ENCODE results near the gene DIP2C. TPM values are rescaled to one million over a fixed set of nuclear protein-coding genes. Genes with fewer than 3 reads are reported as not detected.
"Not testable (repeated sequence)": the region's sequence is repeated elsewhere in the genome, so short reads cannot be mapped to it uniquely, and the experiment has no call there.

Gene DIP2C
- total RNA-seq, 1 donor from 2014 or later = 18.4 TPM

DNA sequence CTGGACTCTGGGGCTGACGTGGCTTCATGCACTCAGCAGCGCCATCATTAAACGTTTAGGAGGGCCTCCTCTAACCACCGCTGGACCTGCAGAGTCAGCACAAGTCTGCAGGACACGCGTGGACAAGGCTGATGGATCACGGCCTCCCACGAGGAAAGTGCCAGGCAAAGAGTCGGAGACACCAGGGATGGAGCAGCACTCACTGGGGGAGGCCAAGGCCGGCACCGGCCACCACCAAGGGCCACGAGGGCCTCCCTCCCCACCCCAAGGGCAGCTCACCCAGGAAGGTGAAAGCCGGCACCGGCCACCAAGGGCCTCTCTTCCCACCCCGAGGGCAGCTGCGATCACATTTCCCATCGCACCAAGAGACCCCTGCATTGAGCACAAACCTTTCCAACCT is 91.5 kb downstream of the DIP2C start:
- intact Hi-C loops (cut with DNase I) = no loop called here
- H3K27ac ChIP-seq = no peak overlapping the region

DNA sequence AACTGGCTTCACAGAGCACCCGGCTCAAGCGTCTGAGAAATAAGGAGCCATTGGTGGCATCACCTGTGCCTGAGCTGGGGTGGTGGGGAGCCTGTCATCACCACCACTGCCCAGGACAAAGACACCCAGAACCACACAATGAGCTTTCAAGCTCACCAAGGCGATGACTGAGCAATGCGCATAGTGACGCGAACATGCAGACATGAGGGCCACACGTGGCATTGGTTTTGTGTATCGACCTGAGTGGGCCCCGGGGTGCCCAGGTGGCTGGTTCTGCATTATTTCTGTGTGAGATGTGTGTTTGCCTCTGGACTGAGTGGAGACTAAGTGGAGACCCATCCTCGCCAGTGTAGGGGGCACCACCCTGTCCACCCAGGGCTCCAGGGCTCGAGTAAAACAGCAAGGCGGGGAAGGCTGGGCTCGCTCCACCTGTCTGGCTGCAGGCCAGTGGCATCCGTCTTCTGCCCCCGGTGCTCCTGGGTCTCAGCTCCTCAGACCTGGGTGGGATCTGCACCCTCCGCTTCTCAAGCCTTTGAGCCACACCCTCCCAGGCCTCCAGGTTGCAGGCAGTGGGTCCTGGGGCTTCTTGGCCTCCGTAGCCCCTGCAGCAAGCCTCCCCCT is 92.6 kb downstream of the DIP2C start:
- intact Hi-C loops (cut with DNase I) = no loop called here
- TF ChIP-seq, protein P1, sequence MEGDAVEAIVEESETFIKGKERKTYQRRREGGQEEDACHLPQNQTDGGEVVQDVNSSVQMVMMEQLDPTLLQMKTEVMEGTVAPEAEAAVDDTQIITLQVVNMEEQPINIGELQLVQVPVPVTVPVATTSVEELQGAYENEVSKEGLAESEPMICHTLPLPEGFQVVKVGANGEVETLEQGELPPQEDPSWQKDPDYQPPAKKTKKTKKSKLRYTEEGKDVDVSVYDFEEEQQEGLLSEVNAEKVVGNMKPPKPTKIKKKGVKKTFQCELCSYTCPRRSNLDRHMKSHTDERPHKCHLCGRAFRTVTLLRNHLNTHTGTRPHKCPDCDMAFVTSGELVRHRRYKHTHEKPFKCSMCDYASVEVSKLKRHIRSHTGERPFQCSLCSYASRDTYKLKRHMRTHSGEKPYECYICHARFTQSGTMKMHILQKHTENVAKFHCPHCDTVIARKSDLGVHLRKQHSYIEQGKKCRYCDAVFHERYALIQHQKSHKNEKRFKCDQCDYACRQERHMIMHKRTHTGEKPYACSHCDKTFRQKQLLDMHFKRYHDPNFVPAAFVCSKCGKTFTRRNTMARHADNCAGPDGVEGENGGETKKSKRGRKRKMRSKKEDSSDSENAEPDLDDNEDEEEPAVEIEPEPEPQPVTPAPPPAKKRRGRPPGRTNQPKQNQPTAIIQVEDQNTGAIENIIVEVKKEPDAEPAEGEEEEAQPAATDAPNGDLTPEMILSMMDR (IDR thresholded peaks at IDR 0.05) = no peak
- no peak for TF ChIP-seq POLR2AphosphoS5 (IDR thresholded peaks at IDR 0.05; ENCODE audit: insufficient read depth in 1 of 2, low read depth in 1 of 2)
- no peak for TF ChIP-seq POLR2A (IDR thresholded peaks at IDR 0.05)
- H3K9me3 ChIP-seq = no peaks in the 10 kb centered on the region
- peak in 1 of 2 donors; percentile 80 for DNase-seq (ENCODE audit: extremely low spot score in 2 of 2)
- peaks cover 39% of the 10 kb centered on the region for H3K4me1 ChIP-seq
- no peaks in the 10 kb centered on the region for H3K36me3 ChIP-seq
- no peak overlapping the region for H3K4me3 ChIP-seq
- H3K27me3 ChIP-seq = no peaks in the 10 kb centered on the region
- H3K27ac ChIP-seq = no peak overlapping the region

More for the DNA sequence above, 91.5 kb downstream of the DIP2C start:
- no peak overlapping the region for H3K4me3 ChIP-seq
- peaks cover 39% of the 10 kb centered on the region for H3K4me1 ChIP-seq
- no peaks in the 10 kb centered on the region for H3K27me3 ChIP-seq
- no peak for DNase-seq (ENCODE audit: extremely low spot score in 2 of 2)
- TF ChIP-seq POLR2A (IDR thresholded peaks at IDR 0.05) = no peak
- no peak for TF ChIP-seq POLR2AphosphoS5 (IDR thresholded peaks at IDR 0.05; ENCODE audit: insufficient read depth in 1 of 2, low read depth in 1 of 2)
- TF ChIP-seq, protein P1 (IDR thresholded peaks at IDR 0.05) = no peak
- H3K36me3 ChIP-seq = no peaks in the 10 kb centered on the region
- no peaks in the 10 kb centered on the region for H3K9me3 ChIP-seq

DNA sequence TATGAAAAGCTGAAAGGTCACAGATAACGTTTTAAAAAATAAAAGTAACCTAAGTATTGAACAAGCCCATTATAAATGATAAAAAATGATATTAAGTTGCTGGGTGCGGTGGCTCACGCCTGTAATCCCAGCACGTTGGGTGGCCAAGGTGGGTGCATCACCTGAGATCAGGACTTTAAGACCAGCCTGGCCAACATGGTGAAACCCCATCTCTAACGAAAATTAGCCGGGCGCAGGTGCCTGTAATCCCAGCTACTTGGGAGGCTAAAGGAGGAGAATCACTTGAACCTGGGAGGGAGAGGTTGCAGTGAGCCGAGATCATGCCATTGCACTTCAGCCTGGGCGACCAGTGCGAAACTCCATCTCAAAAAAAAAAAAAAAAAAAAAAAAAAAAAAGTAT is 93.3 kb downstream of the DIP2C start:
- DNase-seq (ENCODE audit: extremely low spot score in 2 of 2); intact Hi-C loops (cut with DNase I); H3K9me3 ChIP-seq; H3K36me3 ChIP-seq; H3K27ac ChIP-seq; H3K27me3 ChIP-seq; H3K4me3 ChIP-seq: not testable (repeated sequence)
- peaks cover 32% of the 10 kb centered on the region for H3K4me1 ChIP-seq

DNA sequence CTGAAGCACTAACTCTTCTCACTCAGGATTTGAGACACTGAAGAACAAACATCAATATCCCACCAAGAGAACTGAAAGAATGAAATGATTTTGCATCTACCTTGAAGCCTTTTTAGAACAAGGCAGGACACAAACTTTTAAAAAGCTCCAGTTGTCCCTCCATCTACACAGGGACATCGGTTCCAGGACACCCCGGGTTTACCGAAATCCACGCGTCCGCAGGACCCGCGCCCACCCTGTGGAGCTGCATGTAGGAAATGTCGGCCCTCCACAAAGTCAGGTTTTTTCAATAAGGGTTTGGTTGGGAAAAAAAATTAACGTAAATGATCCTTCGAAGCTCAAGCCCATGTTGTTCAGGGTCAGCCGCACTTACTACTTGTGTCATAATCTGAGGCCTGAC is 94.0 kb downstream of the DIP2C start:
- H3K4me1 ChIP-seq = peaks cover 25% of the 10 kb centered on the region

DNA sequence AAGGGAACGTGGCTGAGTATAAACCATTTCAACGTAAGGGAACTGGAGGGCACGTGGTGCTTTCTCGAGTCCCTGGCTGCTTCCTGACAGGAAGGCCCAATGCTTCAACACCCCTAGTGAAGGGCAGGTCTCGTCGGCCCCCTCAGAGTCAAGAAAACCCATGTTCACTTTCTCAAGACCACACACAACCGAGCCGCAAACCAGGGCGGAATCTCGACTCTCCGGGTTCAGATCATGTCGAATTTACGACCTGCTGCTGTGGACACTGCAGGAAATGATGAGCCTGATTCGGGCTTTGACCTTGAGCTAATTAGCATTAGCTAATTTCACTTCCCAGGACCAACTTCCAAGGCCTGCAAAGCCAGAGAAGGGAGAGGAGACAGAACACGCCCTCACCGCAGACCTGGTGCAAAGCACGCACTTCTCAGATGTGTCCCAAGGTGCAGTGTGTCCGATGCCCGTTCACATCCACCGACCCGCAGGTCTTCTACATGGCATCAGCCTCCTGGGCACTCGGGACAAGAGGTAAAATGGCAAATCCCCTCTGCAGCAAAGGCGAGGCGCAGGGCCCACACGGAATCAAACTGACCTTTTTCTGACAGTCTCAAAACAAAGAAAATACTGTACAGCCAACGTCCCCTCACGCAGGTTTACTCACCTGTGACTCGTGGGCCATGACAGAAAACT is 94.7 kb downstream of the DIP2C start:
- intact Hi-C loops (cut with DNase I) = no loop called here
- Histone ChIP-seq H3K4me3 (no peak overlapping the region), H3K27me3 (no peaks in the 10 kb centered on the region), H3K9me3 (no peaks in the 10 kb centered on the region), H3K27ac (no peak overlapping the region), H3K36me3 (no peaks in the 10 kb centered on the region), H3K4me1 (peaks cover 18% of the 10 kb centered on the region)
- no peak for DNase-seq (ENCODE audit: extremely low spot score in 2 of 2)
- TF ChIP-seq POLR2AphosphoS5 (IDR thresholded peaks at IDR 0.05; ENCODE audit: insufficient read depth in 1 of 2, low read depth in 1 of 2) = no peak
- no peak for TF ChIP-seq POLR2A (IDR thresholded peaks at IDR 0.05)
- TF ChIP-seq, protein P1 (IDR thresholded peaks at IDR 0.05) = no peak

More for the DNA sequence above, 94.0 kb downstream of the DIP2C start:
- Histone ChIP-seq H3K4me3 (no peak overlapping the region), H3K36me3 (no peaks in the 10 kb centered on the region), H3K9me3 (no peaks in the 10 kb centered on the region), H3K27ac (no peak overlapping the region), H3K27me3 (no peaks in the 10 kb centered on the region)
- TF ChIP-seq POLR2AphosphoS5 (IDR thresholded peaks at IDR 0.05; ENCODE audit: insufficient read depth in 1 of 2, low read depth in 1 of 2) = no peak
- TF ChIP-seq POLR2A (IDR thresholded peaks at IDR 0.05) = no peak
- TF ChIP-seq, protein P1 (IDR thresholded peaks at IDR 0.05) = no peak
- intact Hi-C loops (cut with DNase I) = no loop called here
- DNase-seq (ENCODE audit: extremely low spot score in 2 of 2) = no peak
